GM12878 (cell line): ENCODE data around the gene MAST3.

ENCODE experiments used
- BRCA1 ChIP-seq: IDR thresholded peaks from 2 replicates; pipeline ENCODE4 v1.6.1; 2011; ENCODE audit warnings: low read depth, low read length, improper control_type of control experiment
- CBFB ChIP-seq: IDR thresholded peaks from 2 replicates; pipeline ENCODE4 v1.6.1; 2016; ENCODE audit warnings: antibody characterized with exemption, low read depth
- CEBPB ChIP-seq, 2 experiments: fragments of 150-350 bp in 1 of 2; IDR thresholded peaks; 2 replicates each; pipeline ENCODE4 v1.6.1; 2012 to 2014; ENCODE audit warnings: low read depth in 2 of 2, low read length in 2 of 2, borderline replicate concordance in 1 of 2, inconsistent platforms in 1 of 2
- ESRRA ChIP-seq: IDR thresholded peaks from 2 replicates; pipeline ENCODE4 v1.6.1; 2012; ENCODE audit warnings: mild to moderate bottlenecking, low read length, improper control_type of control experiment
- FOS ChIP-seq: IDR thresholded peaks from 3 replicates; pipeline ENCODE4 v1.6.1; 2011; ENCODE audit warnings: borderline replicate concordance; ENCODE audit not compliant: insufficient read length; ENCODE audit errors: extremely low read depth
- HDAC2 ChIP-seq: fragments of 200-600 bp; sonication (generic); IDR thresholded peaks from 2 replicates; pipeline ENCODE4 v1.6.1; 2017
- MXI1 ChIP-seq: fragments of 150-350 bp; IDR thresholded peaks from 2 replicates; pipeline ENCODE4 v1.6.1; 2011; ENCODE audit warnings: low read depth, mild to moderate bottlenecking, inconsistent platforms, low read length, improper control_type of control experiment
- POLR2A ChIP-seq: IDR thresholded peaks from 2 replicates; pipeline ENCODE4 v1.6.1; 2011; ENCODE audit warnings: low read depth, mild to moderate bottlenecking, low read length
- SREBF2 ChIP-seq: IDR thresholded peaks from 2 replicates; pipeline ENCODE4 v1.6.1; 2012; ENCODE audit warnings: mild to moderate bottlenecking, low read length
- SRF ChIP-seq, 2 experiments: IDR thresholded peaks; 2 replicates each; pipeline ENCODE4 v1.6.1; 2011; ENCODE audit warnings: low read depth in 2 of 2, low read length in 2 of 2, mild to moderate bottlenecking in 1 of 2, moderate library complexity in 1 of 2
- YY1 ChIP-seq: IDR thresholded peaks from 2 replicates; pipeline ENCODE4 v1.6.1; 2011; ENCODE audit warnings: low read depth, mild to moderate bottlenecking, low read length
- TF ChIP-seq, protein P1 (sequence below): IDR thresholded peaks from 2 replicates; pipeline ENCODE4 v1.6.1; 2011; ENCODE audit warnings: low read depth, mild to moderate bottlenecking, low read length, moderate library complexity, borderline replicate concordance; ENCODE audit errors: extremely low read depth
- TF ChIP-seq, protein P2 (sequence below), 3 experiments: IDR thresholded peaks in 2 of 3; conservative IDR thresholded peaks in 1 of 3; 2 replicates each; pipeline ENCODE4 v1.5.1; 2011; ENCODE audit warnings: low read depth in 3 of 3, low read length in 3 of 3, mild to moderate bottlenecking in 3 of 3, control low read depth in 2 of 3, moderate library complexity in 2 of 3, inconsistent platforms in 1 of 3, mixed read lengths in 1 of 3; ENCODE audit not compliant: control insufficient read depth in 2 of 3, insufficient read depth in 1 of 3; ENCODE audit errors: extremely low read depth in 1 of 3

DNA sequence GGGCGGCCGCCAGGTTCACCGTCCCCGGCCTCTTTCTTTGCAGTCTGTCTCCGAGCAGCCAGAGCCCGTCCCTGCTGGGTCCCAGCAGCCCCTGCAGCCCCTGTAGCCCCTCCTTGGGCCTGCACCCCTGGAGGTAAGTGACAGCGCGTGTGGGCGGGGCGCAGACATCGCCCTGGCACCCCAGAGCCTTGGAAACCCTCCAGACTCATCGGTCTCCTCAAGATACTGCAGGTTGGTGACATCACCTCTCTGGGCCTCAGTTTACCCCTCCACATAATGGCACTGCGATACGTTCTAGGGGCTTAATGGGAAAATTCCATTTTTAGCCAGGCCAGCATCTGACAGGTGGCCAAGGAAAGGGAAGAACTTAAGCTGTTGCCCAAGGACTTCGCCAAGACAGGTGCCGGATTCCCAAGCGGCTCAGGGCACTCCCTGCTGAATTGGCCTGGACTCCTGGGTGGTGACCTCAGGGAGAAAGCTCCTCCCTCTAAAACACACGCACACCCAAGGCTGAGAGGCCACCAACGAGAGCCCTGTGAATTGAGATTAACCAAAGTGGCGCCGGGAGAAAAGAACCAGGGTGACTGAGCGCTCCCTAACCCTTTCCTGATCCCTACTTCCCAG, 13.1 kb downstream of the MAST3 start:
- TF ChIP-seq, protein P1, sequence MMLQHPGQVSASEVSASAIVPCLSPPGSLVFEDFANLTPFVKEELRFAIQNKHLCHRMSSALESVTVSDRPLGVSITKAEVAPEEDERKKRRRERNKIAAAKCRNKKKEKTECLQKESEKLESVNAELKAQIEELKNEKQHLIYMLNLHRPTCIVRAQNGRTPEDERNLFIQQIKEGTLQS: no peak
- TF ChIP-seq CEBPB (IDR thresholded peaks at IDR 0.05; ENCODE audit: borderline replicate concordance in 1 of 2, low read depth in 2 of 2, low read length in 2 of 2): no peak
- no peak for TF ChIP-seq SRF (IDR thresholded peaks at IDR 0.05; ENCODE audit: low read depth in 2 of 2, low read length in 2 of 2)
- TF ChIP-seq, protein P2, sequence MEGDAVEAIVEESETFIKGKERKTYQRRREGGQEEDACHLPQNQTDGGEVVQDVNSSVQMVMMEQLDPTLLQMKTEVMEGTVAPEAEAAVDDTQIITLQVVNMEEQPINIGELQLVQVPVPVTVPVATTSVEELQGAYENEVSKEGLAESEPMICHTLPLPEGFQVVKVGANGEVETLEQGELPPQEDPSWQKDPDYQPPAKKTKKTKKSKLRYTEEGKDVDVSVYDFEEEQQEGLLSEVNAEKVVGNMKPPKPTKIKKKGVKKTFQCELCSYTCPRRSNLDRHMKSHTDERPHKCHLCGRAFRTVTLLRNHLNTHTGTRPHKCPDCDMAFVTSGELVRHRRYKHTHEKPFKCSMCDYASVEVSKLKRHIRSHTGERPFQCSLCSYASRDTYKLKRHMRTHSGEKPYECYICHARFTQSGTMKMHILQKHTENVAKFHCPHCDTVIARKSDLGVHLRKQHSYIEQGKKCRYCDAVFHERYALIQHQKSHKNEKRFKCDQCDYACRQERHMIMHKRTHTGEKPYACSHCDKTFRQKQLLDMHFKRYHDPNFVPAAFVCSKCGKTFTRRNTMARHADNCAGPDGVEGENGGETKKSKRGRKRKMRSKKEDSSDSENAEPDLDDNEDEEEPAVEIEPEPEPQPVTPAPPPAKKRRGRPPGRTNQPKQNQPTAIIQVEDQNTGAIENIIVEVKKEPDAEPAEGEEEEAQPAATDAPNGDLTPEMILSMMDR (IDR thresholded peaks at IDR 0.05 in 2 of 3, conservative IDR thresholded peaks at IDR 0.05 in 1 of 3; ENCODE audit: control insufficient read depth in 2 of 3, extremely low read depth in 1 of 3, insufficient read depth in 1 of 3, low read depth in 3 of 3, low read length in 3 of 3): no peak
- TF ChIP-seq FOS: no peak
- no peak for TF ChIP-seq CBFB
- no peak for TF ChIP-seq ESRRA
- TF ChIP-seq HDAC2: no peak
- no peak for TF ChIP-seq SREBF2
- no peak for TF ChIP-seq POLR2A
- no peak for TF ChIP-seq YY1
- TF ChIP-seq MXI1: no peak
- no peak for TF ChIP-seq BRCA1
